Stimulated activated CD4-positive, alpha-beta T cell treated with anti-CD3 and anti-CD28 coated beads, Interleukin-15, amount 100 ng/mL, for 48 hours (primary cell): ENCODE measurements around the gene MS4A18.

ENCODE experiments used
- DNase-seq, 2 donors: peaks; one replicate each; pipeline ENCODE4 v3.0.0-alpha.2; 2020; ENCODE audit warnings: low read depth in 2 of 2

MS4A18 gene

GRCh38 chr11:60766547-60766946, 42.0 kb downstream of the MS4A18 start:
- DNase-seq, result no peak

GRCh38 chr11:60767388-60767811, 42.9 kb downstream of the MS4A18 start:
- DNase-seq, result peak in 1 of 2 donors; percentile 7

GRCh38 chr11:60768202-60768601, 43.7 kb downstream of the MS4A18 start:
- DNase-seq, result no peak

- no peak for DNase-seq
Observed at GRCh38 chr11:60769273-60769672, 44.8 kb downstream of the MS4A18 start.

- DNase-seq, result no peak
Observed at GRCh38 chr11:60769811-60770210, 45.3 kb downstream of the MS4A18 start.

- DNase-seq, result no peak
Observed at GRCh38 chr11:60771146-60771545, 46.6 kb downstream of the MS4A18 start.

GRCh38 chr11:60771879-60772525, 47.5 kb downstream of the MS4A18 start:
- no peak for DNase-seq

- no peak for DNase-seq
Observed at GRCh38 chr11:60772666-60773065, 48.1 kb downstream of the MS4A18 start.

GRCh38 chr11:60774726-60775125, 50.2 kb downstream of the MS4A18 start:
- no peak for DNase-seq

- peak; percentile 73 to 75 for DNase-seq
Observed at GRCh38 chr11:60775420-60775961, 51.0 kb downstream of the MS4A18 start.

GRCh38 chr11:60776167-60776566, 51.6 kb downstream of the MS4A18 start:
- DNase-seq, result no peak

- DNase-seq, result no peak
Observed at GRCh38 chr11:60777106-60777505, 52.6 kb downstream of the MS4A18 start.

- DNase-seq, result no peak
Observed at GRCh38 chr11:60777572-60777971, 53.1 kb downstream of the MS4A18 start.

- DNase-seq, result no peak
Observed at GRCh38 chr11:60780065-60780464, 55.5 kb downstream of the MS4A18 start.

- DNase-seq, result no peak
Observed at GRCh38 chr11:60780774-60781173, 56.3 kb downstream of the MS4A18 start.

GRCh38 chr11:60781286-60781980, 56.9 kb downstream of the MS4A18 start:
- no peak for DNase-seq

- DNase-seq, result no peak
Observed at GRCh38 chr11:60781981-60782316, 57.4 kb downstream of the MS4A18 start.

GRCh38 chr11:60782393-60783140, 58.0 kb downstream of the MS4A18 start:
- no peak for DNase-seq

GRCh38 chr11:60783141-60783484, 58.6 kb downstream of the MS4A18 start:
- no peak for DNase-seq

GRCh38 chr11:60783911-60784310, 59.4 kb downstream of the MS4A18 start:
- no peak for DNase-seq

- DNase-seq, result no peak
Observed at GRCh38 chr11:60785136-60785535, 60.6 kb downstream of the MS4A18 start, which contains the start of gene MS4A10. Gene MS4A10 (plus strand): TSS chr11:60785333. CDS start chr11:60790336, 5,003 bp downstream.

- no peak for DNase-seq
Observed at GRCh38 chr11:60785806-60786361, 61.4 kb downstream of the MS4A18 start.
